ENCODE results near the gene AMZ1. TPM values are rescaled to one million over a fixed set of nuclear protein-coding genes. Genes with fewer than 3 reads are reported as not detected.

Gene AMZ1
- total and polyA plus RNA-seq, 2 donors (not counting 1 experiment from before 2014, with no cell fraction given): 0.26 to 0.33 TPM

DNA sequence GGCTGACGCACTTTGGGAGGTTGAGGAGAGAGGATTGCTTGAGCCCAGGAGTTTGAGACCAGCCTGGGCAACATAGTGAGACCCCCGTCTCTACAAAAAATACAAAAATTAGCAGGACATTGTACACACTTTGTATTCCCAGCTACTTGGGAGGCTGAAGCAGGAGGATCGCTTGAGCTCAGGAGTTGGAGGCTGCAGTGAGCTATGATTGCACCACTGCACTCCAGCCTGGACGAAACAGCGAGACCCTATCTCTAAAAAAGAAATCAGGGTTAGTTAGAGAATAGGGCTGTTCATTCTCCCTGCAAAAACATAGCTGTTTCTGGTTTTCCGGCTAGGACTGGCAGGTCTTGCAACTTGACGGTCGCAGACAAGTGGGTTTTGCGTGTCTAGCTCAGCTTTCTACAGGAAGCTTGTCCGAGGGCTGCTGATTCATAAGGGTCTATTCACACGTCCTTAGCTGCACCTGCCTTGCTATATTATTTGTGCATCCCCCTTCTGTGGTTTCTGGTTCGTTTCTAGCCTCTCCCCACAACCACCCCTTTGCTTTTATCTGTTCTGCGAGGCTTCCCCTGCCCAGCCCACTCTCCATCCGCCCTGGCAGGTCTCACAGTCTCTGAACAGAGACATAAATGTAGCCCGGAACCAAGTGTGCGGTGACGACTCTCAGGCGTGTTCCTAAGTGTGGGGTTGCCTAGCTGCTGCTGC lies 10.7 kb downstream of the AMZ1 start:
- DNase-seq (ENCODE audit: low read depth in 2 of 2): peak in 1 of 2 donors; percentile 35
- Histone ChIP-seq H3K36me3 (ENCODE audit: control insufficient read depth, insufficient read depth, low read length) (no peaks in the 10 kb centered on the region), H3K4me3 (replicated peaks in 1 of 4; ENCODE audit: control extremely low read depth in 1 of 4, insufficient read depth in 1 of 4, low read depth in 3 of 4, low read length in 4 of 4) (no peak overlapping the region), H3K4me1 (ENCODE audit: control insufficient read depth, extremely low read depth, insufficient read depth, low read length) (peaks cover 3% of the 10 kb centered on the region), H2AFZ (ENCODE audit: low read length) (no peak overlapping the region), H3K27me3 (ENCODE audit: control insufficient read depth, insufficient read depth, low read length) (no peaks in the 10 kb centered on the region), H3K27ac (ENCODE audit: insufficient read depth, low read length) (no peak overlapping the region), H3K9me3 (ENCODE audit: control insufficient read depth, insufficient read depth, low read depth, low read length) (no peaks in the 10 kb centered on the region), H3K4me2 (ENCODE audit: extremely low read depth, insufficient read depth, low read length) (no peak overlapping the region), H3K9ac (ENCODE audit: insufficient read depth, low read length) (no peak overlapping the region), H3K79me2 (ENCODE audit: control insufficient read depth, insufficient read depth, low read length) (no peaks in the 10 kb centered on the region), H4K20me1 (ENCODE audit: control insufficient read depth, extremely low read depth, insufficient read depth, low read length) (no peaks in the 10 kb centered on the region)
- TF ChIP-seq, protein P1, sequence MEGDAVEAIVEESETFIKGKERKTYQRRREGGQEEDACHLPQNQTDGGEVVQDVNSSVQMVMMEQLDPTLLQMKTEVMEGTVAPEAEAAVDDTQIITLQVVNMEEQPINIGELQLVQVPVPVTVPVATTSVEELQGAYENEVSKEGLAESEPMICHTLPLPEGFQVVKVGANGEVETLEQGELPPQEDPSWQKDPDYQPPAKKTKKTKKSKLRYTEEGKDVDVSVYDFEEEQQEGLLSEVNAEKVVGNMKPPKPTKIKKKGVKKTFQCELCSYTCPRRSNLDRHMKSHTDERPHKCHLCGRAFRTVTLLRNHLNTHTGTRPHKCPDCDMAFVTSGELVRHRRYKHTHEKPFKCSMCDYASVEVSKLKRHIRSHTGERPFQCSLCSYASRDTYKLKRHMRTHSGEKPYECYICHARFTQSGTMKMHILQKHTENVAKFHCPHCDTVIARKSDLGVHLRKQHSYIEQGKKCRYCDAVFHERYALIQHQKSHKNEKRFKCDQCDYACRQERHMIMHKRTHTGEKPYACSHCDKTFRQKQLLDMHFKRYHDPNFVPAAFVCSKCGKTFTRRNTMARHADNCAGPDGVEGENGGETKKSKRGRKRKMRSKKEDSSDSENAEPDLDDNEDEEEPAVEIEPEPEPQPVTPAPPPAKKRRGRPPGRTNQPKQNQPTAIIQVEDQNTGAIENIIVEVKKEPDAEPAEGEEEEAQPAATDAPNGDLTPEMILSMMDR (conservative IDR thresholded peaks at IDR 0.05 in 1 of 2, IDR thresholded peaks at IDR 0.05 in 1 of 2; ENCODE audit: low read depth in 1 of 2, low read length in 2 of 2): no peak

DNA sequence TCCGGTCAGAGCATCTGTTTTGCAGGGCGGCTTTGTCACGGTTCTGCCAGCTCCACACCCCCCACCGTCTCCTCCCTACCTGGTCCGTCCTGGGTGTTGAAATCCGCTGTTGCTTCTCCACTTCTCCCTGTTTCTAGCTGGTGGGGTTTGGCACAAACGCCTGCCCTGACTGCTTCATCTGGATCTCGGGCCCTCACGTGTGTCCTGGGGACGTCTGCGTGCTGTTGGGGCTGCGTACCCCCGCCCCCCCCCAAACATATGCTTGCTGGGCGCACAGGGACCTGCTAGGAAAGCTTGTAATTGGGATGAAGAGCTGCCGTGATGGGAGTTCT lies 11.3 kb downstream of the AMZ1 start:
- Histone ChIP-seq H3K9me3 (ENCODE audit: control insufficient read depth, insufficient read depth, low read depth, low read length) (no peaks in the 10 kb centered on the region), H3K36me3 (ENCODE audit: control insufficient read depth, insufficient read depth, low read length) (no peaks in the 10 kb centered on the region), H3K4me1 (ENCODE audit: control insufficient read depth, extremely low read depth, insufficient read depth, low read length) (peaks cover 3% of the 10 kb centered on the region), H3K9ac (ENCODE audit: insufficient read depth, low read length) (no peak overlapping the region), H2AFZ (ENCODE audit: low read length) (no peak overlapping the region), H3K27ac (ENCODE audit: insufficient read depth, low read length) (no peak overlapping the region), H3K4me3 (replicated peaks in 1 of 4; ENCODE audit: control extremely low read depth in 1 of 4, insufficient read depth in 1 of 4, low read depth in 3 of 4, low read length in 4 of 4) (no peak overlapping the region), H3K27me3 (ENCODE audit: control insufficient read depth, insufficient read depth, low read length) (no peaks in the 10 kb centered on the region), H4K20me1 (ENCODE audit: control insufficient read depth, extremely low read depth, insufficient read depth, low read length) (no peaks in the 10 kb centered on the region), H3K79me2 (ENCODE audit: control insufficient read depth, insufficient read depth, low read length) (no peaks in the 10 kb centered on the region), H3K4me2 (ENCODE audit: extremely low read depth, insufficient read depth, low read length) (no peak overlapping the region)
- TF ChIP-seq, protein P1 (conservative IDR thresholded peaks at IDR 0.05 in 1 of 2, IDR thresholded peaks at IDR 0.05 in 1 of 2; ENCODE audit: low read depth in 1 of 2, low read length in 2 of 2): no peak
- TF ChIP-seq EZH2 (IDR thresholded peaks at IDR 0.05; ENCODE audit: low read length, missing control alignments): no peak
- DNase-seq (ENCODE audit: low read depth in 2 of 2): no peak

DNA sequence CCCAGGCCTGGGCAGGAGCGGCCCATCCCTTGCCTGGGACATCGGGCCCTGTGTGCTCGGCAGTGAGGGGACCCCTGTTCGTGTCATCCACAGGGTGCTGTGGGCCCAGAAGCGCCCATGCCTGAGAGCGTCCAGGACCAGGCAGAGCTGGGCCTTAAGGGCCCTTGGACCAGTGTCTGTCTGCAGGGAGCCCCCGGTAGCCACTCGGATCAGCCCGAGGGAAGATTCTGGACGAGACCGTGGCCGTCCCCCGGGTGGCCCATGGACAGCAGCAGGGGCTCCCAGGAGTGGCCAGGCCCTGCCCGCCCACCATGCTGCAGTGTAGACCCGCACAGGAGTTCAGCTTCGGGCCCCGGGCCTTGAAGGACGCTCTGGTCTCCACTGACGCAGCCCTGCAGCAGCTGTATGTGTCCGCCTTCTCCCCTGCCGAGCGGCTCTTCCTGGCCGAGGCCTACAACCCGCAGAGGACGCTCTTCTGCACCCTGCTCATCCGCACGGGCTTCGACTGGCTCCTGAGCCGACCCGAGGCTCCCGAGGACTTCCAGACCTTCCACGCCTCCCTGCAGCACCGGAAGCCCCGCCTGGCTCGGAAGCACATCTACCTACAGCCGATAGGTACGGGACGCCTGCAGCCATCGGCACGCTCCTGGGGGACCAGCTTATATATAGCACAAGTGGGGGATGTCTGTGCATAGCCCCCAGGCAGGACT lies 12.3 kb downstream of the AMZ1 start:
- Histone ChIP-seq H3K9me3 (ENCODE audit: control insufficient read depth, insufficient read depth, low read depth, low read length) (no peaks in the 10 kb centered on the region), H4K20me1 (ENCODE audit: control insufficient read depth, extremely low read depth, insufficient read depth, low read length) (no peaks in the 10 kb centered on the region), H3K36me3 (ENCODE audit: control insufficient read depth, insufficient read depth, low read length) (no peaks in the 10 kb centered on the region), H3K9ac (ENCODE audit: insufficient read depth, low read length) (no peak overlapping the region), H3K4me1 (ENCODE audit: control insufficient read depth, extremely low read depth, insufficient read depth, low read length) (peaks cover 3% of the 10 kb centered on the region), H3K27me3 (ENCODE audit: control insufficient read depth, insufficient read depth, low read length) (no peaks in the 10 kb centered on the region), H2AFZ (ENCODE audit: low read length) (no peak overlapping the region), H3K4me2 (ENCODE audit: extremely low read depth, insufficient read depth, low read length) (no peak overlapping the region), H3K27ac (ENCODE audit: insufficient read depth, low read length) (no peak overlapping the region), H3K79me2 (ENCODE audit: control insufficient read depth, insufficient read depth, low read length) (no peaks in the 10 kb centered on the region), H3K4me3 (replicated peaks in 1 of 4; ENCODE audit: control extremely low read depth in 1 of 4, insufficient read depth in 1 of 4, low read depth in 3 of 4, low read length in 4 of 4) (no peak overlapping the region)
- DNase-seq (ENCODE audit: low read depth in 2 of 2): no peak
- TF ChIP-seq, protein P1 (conservative IDR thresholded peaks at IDR 0.05 in 1 of 2, IDR thresholded peaks at IDR 0.05 in 1 of 2; ENCODE audit: low read depth in 1 of 2, low read length in 2 of 2): no peak
- no peak for TF ChIP-seq EZH2 (IDR thresholded peaks at IDR 0.05; ENCODE audit: low read length, missing control alignments)
